HG03066 (cell line): ENCODE data around the gene FAM47E.

ENCODE experiments used
- ATAC-seq: cut with Tn5 transposase; IDR thresholded peaks from one replicate; pipeline ENCODE4 v1.9.1; 2021; ENCODE audit warnings: low read depth; ENCODE audit not compliant: unreplicated experiment

FAM47E gene

DNA sequence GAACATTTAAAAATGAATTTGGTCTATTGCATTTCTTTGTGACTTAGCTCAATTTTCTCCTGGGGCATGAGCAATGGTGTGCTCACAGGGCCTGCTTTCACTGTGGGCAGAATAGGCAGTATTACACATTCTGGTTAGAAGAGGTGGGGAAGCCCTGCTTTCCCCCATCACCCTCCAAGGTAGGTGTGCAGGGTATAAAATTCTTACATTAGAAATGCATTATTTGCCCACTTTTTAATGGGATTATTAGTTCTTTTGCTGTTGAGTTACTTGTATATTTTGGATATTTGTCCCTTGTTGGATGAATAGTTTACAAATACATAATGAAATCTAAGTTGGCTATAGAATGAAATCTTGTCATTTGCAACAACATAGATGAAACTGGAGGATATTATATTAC is 46.7 kb downstream of the FAM47E start:
- no peak for ATAC-seq

- ATAC-seq, result no peak
Observed at GRCh38 chr4:76300012-76300411, 48.5 kb downstream of the FAM47E start.

DNA sequence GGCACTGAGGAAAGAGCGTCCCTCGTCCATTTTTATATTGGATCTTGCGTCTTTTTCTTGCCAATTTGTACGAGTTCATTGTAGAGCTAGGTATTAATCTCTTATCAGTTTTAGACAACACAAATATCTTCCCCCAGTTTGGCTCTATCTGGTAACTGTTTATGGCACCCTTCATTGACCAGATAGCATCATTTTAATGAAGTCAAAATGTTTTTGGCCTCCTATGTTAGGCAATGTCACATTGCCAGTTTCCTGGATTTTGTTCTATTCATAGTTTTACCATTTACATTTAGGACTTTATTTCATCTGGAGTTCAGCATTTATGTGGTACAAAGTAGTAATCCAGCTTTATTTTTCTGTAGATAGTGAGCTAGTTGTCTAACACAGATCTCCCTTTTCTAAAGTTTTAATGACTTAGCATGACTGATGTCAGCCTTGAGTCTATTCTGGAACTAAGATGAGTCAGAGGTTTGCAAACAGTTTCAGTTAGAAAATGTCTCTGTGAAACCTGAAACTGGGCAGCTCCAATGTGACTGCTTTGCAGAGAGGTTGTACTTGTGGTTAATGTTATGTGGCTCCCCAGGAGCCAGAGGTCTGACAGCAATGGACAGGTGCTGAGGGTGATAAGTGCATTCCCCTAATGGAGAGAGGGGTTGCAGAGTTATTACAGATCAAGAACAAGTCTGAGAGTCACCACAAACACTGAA is 49.7 kb downstream of the FAM47E start:
- peak; percentile 97 for ATAC-seq

- ATAC-seq, result no peak
Observed at GRCh38 chr4:76301775-76302162, 50.2 kb downstream of the FAM47E start.

GRCh38 chr4:76302826-76303438 is 51.4 kb downstream of the FAM47E start:
- no peak for ATAC-seq

GRCh38 chr4:76305033-76305687 is 53.6 kb downstream of the FAM47E start:
- ATAC-seq, result no peak

DNA sequence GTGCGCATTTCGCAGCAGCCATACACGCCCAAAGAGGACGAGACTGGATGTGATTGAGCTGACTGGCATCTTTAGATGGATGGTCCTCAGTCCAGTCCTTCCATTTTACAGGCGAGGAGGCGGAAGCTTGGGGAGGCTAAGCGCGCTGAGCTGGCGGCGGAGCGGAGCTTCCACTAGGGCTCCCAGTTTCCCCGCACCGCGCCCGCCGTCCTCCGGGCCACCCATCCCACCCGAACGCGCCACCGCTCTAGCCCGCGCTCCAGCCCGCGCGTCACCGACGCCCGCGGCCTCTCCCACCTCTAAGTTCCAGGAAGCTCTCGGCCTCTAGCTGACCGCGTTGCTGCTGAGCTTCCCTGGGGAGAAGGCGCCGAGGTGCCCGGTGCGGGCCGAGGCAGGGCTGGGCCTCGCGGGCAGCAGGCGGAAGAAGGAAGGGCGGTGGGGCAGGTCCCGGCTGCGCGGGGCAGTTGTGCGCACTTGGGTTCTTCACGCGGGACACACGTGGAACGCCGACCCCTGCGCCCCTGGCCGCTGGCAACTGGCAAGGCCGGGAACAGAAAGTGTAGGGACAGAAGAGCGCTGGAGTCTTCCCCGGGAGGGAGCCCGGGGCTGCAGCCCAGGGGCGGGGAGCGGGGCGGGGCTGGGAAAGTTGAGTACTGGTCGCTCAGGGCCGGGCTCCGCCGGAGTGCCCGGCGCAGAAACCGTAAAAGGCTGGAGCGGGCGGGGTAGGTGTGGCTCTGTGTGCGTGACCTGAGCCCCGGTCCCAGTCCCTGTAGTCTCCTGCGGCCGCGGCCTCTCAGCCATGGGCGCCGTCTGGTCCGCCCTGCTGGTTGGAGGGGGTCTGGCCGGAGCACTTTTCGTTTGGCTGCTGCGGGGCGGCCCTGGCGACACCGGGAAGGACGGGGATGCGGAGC is 54.7 kb downstream of the FAM47E start, which contains the start of gene STBD1:
TSS of gene STBD1 (plus strand) at position 763 of the 911 bp plus-strand sequence. CDS start at position 800, 37 bp downstream.
- no peak for ATAC-seq

- no peak for ATAC-seq
Observed at GRCh38 chr4:76306882-76307659, 55.5 kb downstream of the FAM47E start.

GRCh38 chr4:76307660-76308014 is 56.1 kb downstream of the FAM47E start:
- ATAC-seq, result no peak

DNA sequence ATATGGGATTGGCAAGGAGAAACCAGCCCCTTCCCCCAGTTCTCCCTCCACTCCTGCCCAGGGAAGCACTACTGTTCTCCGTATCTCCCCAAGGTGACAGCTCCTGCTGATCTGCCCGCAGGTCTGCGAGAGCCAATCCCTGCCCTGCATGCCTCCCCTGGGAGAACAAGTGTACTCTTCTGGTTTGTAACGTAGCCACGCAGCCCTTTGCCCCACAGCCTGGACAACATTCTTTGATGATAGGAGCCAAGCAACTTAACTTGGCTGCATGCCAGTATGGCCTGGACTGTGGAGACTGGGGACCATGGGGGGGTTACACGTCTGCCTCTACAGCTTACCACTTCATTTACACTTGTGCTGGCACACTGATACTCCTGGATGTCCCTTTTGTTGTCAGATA is 57.0 kb downstream of the FAM47E start:
- ATAC-seq, result no peak

GRCh38 chr4:76309939-76310550 is 58.5 kb downstream of the FAM47E start:
- no peak for ATAC-seq

DNA sequence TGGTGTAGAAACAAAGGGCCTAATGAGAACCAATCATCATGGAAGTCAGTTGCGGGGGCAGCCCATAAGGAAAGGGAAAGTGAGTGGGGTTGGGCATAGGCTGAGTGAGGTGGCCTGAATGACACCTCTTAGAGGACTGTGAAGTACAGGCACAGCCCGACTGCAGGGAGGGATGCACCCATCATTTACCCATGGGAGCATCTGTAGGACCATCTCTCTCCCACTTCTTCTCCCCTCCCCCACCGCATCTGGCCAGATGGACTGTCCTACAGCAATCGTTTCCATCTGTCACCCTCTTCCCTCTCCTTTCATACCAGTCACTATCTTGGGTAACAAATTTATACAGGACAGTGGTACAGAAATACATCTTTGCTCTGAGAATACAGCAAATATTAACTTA is 59.2 kb downstream of the FAM47E start:
- no peak for ATAC-seq

DNA sequence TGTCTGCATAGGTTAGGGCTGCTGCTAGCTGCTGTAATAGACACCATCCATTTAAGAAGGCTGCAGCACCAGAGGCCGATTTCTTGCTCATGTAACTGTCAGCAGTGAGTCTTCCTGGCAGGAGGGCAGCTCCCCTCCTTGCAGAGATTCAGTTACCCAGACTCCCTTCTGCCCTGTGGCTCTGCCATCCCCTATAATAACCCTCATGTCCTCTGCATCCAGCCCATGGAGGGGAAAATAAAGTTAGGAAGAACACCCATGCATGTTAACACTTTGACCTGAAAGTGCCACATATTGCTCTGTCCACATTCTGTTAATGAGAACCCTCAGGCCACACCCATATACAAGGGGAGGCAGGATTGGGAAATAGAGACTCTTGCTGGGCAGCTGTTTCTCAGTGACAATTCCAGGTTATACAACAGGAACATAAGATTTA is 60.4 kb downstream of the FAM47E start:
- ATAC-seq, result no peak

DNA sequence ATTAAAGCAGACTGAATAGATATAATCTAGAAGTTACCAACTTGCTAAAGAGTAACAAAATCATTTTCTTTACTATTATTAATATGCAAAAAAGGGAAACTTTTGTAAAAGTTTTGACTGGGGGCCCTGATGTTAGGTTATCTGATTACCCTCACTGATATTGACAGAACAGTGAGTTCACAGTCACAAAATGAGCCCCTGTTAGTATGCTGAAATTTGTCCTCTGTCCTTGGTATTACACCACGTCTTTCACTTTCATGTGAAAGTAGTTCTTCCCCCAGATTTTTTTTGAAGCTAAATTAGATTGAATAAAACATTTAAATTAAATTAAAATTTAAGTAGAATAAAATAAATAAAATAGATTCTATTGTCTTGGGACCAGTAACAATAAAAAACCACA is 60.9 kb downstream of the FAM47E start:
- no peak for ATAC-seq

DNA sequence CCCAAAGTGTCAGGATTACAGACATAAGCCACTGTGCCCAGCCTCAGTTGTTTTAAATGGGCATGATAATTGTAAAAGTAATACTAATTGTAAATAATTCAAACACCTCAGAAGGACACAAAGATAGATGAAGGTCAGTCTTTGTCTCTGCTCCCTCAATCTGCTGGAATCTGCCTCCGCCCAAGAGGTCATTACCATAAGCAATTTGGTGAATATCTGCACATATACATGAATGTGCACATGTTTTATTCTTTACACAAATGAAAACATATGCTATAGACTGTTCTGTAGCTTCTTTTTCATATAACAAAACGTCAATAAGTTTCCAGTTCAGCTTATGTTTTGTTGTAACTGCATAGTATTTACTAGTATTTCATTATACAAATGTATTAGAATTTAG is 62.0 kb downstream of the FAM47E start:
- ATAC-seq, result no peak

- no peak for ATAC-seq
Observed at GRCh38 chr4:76315267-76315918, 63.9 kb downstream of the FAM47E start.

DNA sequence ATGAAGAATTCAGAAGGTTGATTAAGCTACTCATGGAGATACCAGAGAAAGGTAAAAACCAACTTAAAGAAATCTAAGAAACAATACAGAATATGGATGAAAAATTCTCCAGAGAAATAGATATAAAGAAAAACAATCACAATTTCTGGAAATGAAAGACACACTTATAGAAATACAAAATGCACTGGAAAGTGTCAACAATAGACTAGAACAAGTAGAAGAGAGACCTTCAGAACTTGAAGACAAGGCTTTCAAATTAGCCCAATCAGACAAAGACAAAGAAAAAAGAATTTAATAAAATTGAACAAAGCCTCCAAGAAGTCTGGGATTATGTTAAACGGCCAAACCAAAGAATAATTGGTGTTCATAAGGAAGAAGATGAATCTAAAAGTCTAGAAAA is 64.6 kb downstream of the FAM47E start:
- no peak for ATAC-seq

DNA sequence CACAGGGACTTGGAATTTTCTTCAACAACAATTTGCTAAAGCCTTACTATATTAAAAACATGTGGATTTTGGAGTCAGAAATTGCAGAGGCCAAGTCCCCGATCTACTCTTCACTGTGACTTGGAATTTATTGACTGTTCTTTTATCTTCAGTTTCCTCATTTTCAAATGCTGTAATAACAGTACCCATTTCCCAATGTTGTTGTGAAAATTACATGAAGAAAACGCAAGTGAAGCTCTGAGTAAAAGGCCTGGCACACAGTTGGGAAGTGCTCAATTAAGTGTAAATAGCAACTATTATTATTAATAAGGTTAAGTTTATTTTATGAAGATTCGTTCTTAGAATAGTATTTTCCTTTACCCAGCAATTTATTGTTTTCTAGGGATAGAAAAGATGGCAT is 70.7 kb downstream of the FAM47E start:
- no peak for ATAC-seq

DNA sequence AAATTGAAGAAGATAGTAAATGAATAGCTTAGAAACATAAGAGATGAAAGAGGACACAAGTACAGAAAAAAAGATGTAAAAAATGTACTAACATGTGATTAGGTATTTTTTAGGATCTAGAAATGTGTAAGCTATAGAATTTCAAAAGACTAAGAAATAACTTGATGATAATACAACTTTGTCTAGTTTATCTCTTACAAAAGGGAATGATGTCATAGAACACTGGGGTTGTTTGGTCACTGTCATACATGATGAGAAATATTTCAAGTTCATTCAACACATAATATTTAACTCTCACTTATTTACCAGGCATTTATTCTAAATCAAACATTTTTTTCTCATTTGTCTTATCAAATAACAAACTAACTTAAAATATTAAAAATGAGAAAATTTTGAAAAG is 73.6 kb downstream of the FAM47E start:
- ATAC-seq, result no peak
